Nephron progenitor cell (in vitro differentiated cells): ENCODE results near the gene PPP1R13L.
A peak's percentile ranks its signal among the peaks of the same experiment; 100 is the strongest.

Source experiments
- DNase-seq: peaks from one replicate; pipeline ENCODE4 v3.0.0; 2021
- H3K27ac Mint-ChIP-seq: 2 replicates; pipeline ENCODE4 v1.8.0; 2021; ENCODE audit warnings: mild to moderate bottlenecking, moderate library complexity, mixed read lengths
- H3K27me3 Mint-ChIP-seq: 2 replicates; pipeline ENCODE4 v1.8.0; 2021; ENCODE audit warnings: mild to moderate bottlenecking, low read depth, mixed read lengths; ENCODE audit not compliant: poor library complexity
- H3K36me3 Mint-ChIP-seq: 2 replicates; pipeline ENCODE4 v1.8.0; 2021; ENCODE audit warnings: low read depth, mixed read lengths
- H3K4me1 Mint-ChIP-seq: 2 replicates; pipeline ENCODE4 v1.8.0; 2021; ENCODE audit warnings: mixed read lengths
- H3K4me3 Mint-ChIP-seq: 2 replicates; pipeline ENCODE4 v1.8.0; 2021; ENCODE audit warnings: mild to moderate bottlenecking, moderate library complexity, mixed read lengths
- H3K9me3 Mint-ChIP-seq: 2 replicates; pipeline ENCODE4 v1.8.0; 2021; ENCODE audit warnings: mild to moderate bottlenecking, moderate library complexity, mixed read lengths
- CTCF ChIP-seq: fragments of 200-600 bp; sonication (generic); IDR thresholded peaks from 2 replicates; pipeline ENCODE4 v1.5.0; 2021; ENCODE audit warnings: antibody characterized with exemption

The PPP1R13L gene

GRCh38 chr19:45404557-45405434 lies at the start of gene PPP1R13L:
Gene PPP1R13L (minus strand): TSS chr19:45405069. CDS start chr19:45398318, 6,751 bp downstream.
- H3K27me3 Mint-ChIP-seq, result peaks cover 40% of the 10 kb centered on the region
- peaks cover 64% of the 10 kb centered on the region for H3K4me1 Mint-ChIP-seq
- peak within 1 kb of the TSS; percentile 100 for H3K27ac Mint-ChIP-seq
- no peaks in the 10 kb centered on the region for H3K9me3 Mint-ChIP-seq
- H3K36me3 Mint-ChIP-seq, result peaks cover 14% of the 10 kb centered on the region
- DNase-seq, result peak; percentile 73
- H3K4me3 Mint-ChIP-seq, result peak within 1 kb of the TSS; percentile 89
- no peak for TF ChIP-seq CTCF

GRCh38 chr19:45451850-45452387 lies 47.0 kb upstream of the PPP1R13L start:
- no peak for TF ChIP-seq CTCF
- Mint-ChIP-seq H3K27ac (peak overlapping the region; percentile 94), H3K36me3 (no peaks in the 10 kb centered on the region), H3K4me3 (peak overlapping the region; percentile 85), H3K9me3 (peaks cover 5% of the 10 kb centered on the region), H3K4me1 (peaks cover 59% of the 10 kb centered on the region), H3K27me3 (peaks cover 24% of the 10 kb centered on the region)
- no peak for DNase-seq

- Mint-ChIP-seq H3K36me3 (no peaks in the 10 kb centered on the region), H3K9me3 (peaks cover 5% of the 10 kb centered on the region), H3K4me3 (peak overlapping the region; percentile 85), H3K27me3 (peaks cover 24% of the 10 kb centered on the region), H3K4me1 (peaks cover 57% of the 10 kb centered on the region), H3K27ac (peak overlapping the region; percentile 94)
- no peak for DNase-seq
- no peak for TF ChIP-seq CTCF
Observed at GRCh38 chr19:45451131-45451849, 46.4 kb upstream of the PPP1R13L start.

GRCh38 chr19:45450012-45450333 lies 45.1 kb upstream of the PPP1R13L start:
- H3K9me3 Mint-ChIP-seq, result peaks cover 5% of the 10 kb centered on the region
- no peaks in the 10 kb centered on the region for H3K36me3 Mint-ChIP-seq
- H3K27ac Mint-ChIP-seq, result peak overlapping the region; percentile 99
- DNase-seq, result no peak
- peak overlapping the region; percentile 91 for H3K4me3 Mint-ChIP-seq
- no peak for TF ChIP-seq CTCF
- peaks cover 24% of the 10 kb centered on the region for H3K27me3 Mint-ChIP-seq
- peaks cover 53% of the 10 kb centered on the region for H3K4me1 Mint-ChIP-seq

- DNase-seq, result no peak
- peaks cover 24% of the 10 kb centered on the region for H3K27me3 Mint-ChIP-seq
- no peaks in the 10 kb centered on the region for H3K36me3 Mint-ChIP-seq
- H3K9me3 Mint-ChIP-seq, result peaks cover 5% of the 10 kb centered on the region
- peak overlapping the region; percentile 64 for H3K4me3 Mint-ChIP-seq
- no peak for TF ChIP-seq CTCF
- peaks cover 53% of the 10 kb centered on the region for H3K4me1 Mint-ChIP-seq
- no peak overlapping the region for H3K27ac Mint-ChIP-seq
Observed at GRCh38 chr19:45448887-45449299, 44.0 kb upstream of the PPP1R13L start.
